ENCODE data around the gene ADO. TPM values are rescaled to one million over a fixed set of nuclear protein-coding genes. Genes with fewer than 3 reads are reported as not detected.

ADO gene
- total RNA-seq, 1 experiment from 2014 or later: 26.2 TPM

DNA sequence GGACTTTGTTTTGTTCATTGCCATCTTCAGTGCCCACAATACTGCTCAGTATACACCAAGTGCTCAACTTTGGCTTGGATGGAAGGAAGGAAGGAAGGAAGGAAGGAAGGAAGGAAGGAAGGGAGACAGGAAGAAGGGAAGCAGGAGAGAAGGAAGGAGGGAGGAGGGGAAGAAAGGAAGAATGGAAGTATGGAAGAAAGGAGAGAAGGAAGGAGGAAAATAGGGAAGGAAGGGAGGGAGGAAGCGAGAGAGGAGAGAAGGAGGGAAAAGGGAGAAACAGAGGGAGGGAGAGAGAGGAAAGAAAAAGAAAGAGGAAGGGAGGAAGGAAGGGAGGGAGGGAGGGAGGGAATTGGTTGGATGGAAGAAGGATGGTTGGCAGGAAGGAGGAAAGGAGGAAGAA, 49.6 kb upstream of the ADO start:
- ChIA-PET POLR2A (no interaction called here), CTCF (no interaction called here), RAD21 (ENCODE audit: low non-redundant PET in 1 of 2, low total read pairs in 2 of 2, uncharacterized antibody in 2 of 2, unreplicated experiment in 2 of 2) (no interaction called here)
- Histone ChIP-seq H3K4me3 (replicated peaks in 1 of 2; ENCODE audit: low read depth in 1 of 2, low read length in 2 of 2) (no peak overlapping the region), H3K4me2 (ENCODE audit: low read length) (no peak overlapping the region), H3K9ac (ENCODE audit: low read length) (no peak overlapping the region), H3K36me3 (ENCODE audit: control insufficient read depth in 1 of 2, insufficient read depth in 2 of 2, low read length in 2 of 2) (no peaks in the 10 kb centered on the region), H4K20me1 (ENCODE audit: insufficient read depth) (no peaks in the 10 kb centered on the region), H2AFZ (ENCODE audit: low read depth, low read length, poor library complexity, severe bottlenecking) (no peak overlapping the region), H3K9me3 (ENCODE audit: control insufficient read depth in 1 of 2, insufficient read depth in 1 of 2, low read depth in 1 of 2, low read length in 2 of 2) (no peaks in the 10 kb centered on the region), H3K9me2 (ENCODE audit: insufficient read depth) (no peaks in the 10 kb centered on the region), H3K27me3 (ENCODE audit: insufficient read depth, low read length) (no peaks in the 10 kb centered on the region; the same call in 1 of the 2 replicates), H3K27ac (ENCODE audit: low read depth, low read length) (no peak overlapping the region), H3K4me1 (ENCODE audit: control insufficient read depth in 1 of 2, insufficient read depth in 2 of 2, low read length in 2 of 2) (no peaks in the 10 kb centered on the region), H3K79me2 (ENCODE audit: insufficient read depth, low read length) (no peaks in the 10 kb centered on the region)
- no peak for TF ChIP-seq CEBPB (IDR thresholded peaks at IDR 0.05; ENCODE audit: low read depth)
- no peak for TF ChIP-seq ZNF274 (IDR thresholded peaks at IDR 0.05; ENCODE audit: low read depth, low read length)
- no peak for TF ChIP-seq SP1 (IDR thresholded peaks at IDR 0.05; ENCODE audit: low read depth)
- no peak for TF ChIP-seq SIN3A (IDR thresholded peaks at IDR 0.05; ENCODE audit: low read depth)
- TF ChIP-seq EGR1 (IDR thresholded peaks at IDR 0.05; ENCODE audit: low read depth): no peak
- TF ChIP-seq POLR2AphosphoS5 (IDR thresholded peaks at IDR 0.05; ENCODE audit: low read depth, low read length): no peak
- TF ChIP-seq POLR2A (IDR thresholded peaks at IDR 0.05; ENCODE audit: borderline replicate concordance, extremely low read depth, insufficient read depth, insufficient read length): no peak
- TF ChIP-seq RAD21 (IDR thresholded peaks at IDR 0.05; ENCODE audit: low read depth): no peak
- no peak for TF ChIP-seq ELF1 (IDR thresholded peaks at IDR 0.05; ENCODE audit: borderline replicate concordance, low read depth)
- TF ChIP-seq, protein P1, sequence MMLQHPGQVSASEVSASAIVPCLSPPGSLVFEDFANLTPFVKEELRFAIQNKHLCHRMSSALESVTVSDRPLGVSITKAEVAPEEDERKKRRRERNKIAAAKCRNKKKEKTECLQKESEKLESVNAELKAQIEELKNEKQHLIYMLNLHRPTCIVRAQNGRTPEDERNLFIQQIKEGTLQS (IDR thresholded peaks at IDR 0.05): no peak
- TF ChIP-seq, protein P2, sequence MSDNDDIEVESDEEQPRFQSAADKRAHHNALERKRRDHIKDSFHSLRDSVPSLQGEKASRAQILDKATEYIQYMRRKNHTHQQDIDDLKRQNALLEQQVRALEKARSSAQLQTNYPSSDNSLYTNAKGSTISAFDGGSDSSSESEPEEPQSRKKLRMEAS (IDR thresholded peaks at IDR 0.05): no peak
- no peak for TF ChIP-seq ZFX (IDR thresholded peaks at IDR 0.05)
- no peak for TF ChIP-seq TCF7L2 (IDR thresholded peaks at IDR 0.05; ENCODE audit: borderline replicate concordance, extremely low read depth, insufficient read depth, insufficient read length)
- no peak for ATAC-seq
- no peak for DNase-seq (ENCODE audit: low read depth, low spot score)
- BruUV-seq (replicated peaks): no TSS peak
- intact Hi-C loops (cut with micrococcal nuclease): no loop called here
